Mesendoderm (in vitro differentiated cells): ENCODE data around the gene IDI2.
A peak's percentile ranks its signal among the peaks of the same experiment; 100 is the strongest.
"Not testable (repeated sequence)": the region's sequence is repeated elsewhere in the genome, so short reads cannot be mapped to it uniquely, and the experiment has no call there.

Experiments
- DNase-seq: peaks from one replicate; pipeline ENCODE4 v3.0.0; 2013
- H2AK5ac ChIP-seq: 2 replicates; pipeline ENCODE4 v1.6.1; 2013; ENCODE audit warnings: low read length, inconsistent platforms
- H2BK120ac ChIP-seq: 2 replicates; pipeline ENCODE4 v1.6.1; 2013; ENCODE audit warnings: low read depth, mild to moderate bottlenecking, low read length, moderate library complexity, mixed read lengths
- H2BK15ac ChIP-seq: replicated peaks from 2 replicates; pipeline ENCODE4 v1.6.1; 2013; ENCODE audit warnings: low read depth, mild to moderate bottlenecking, moderate library complexity
- H2BK5ac ChIP-seq: 2 replicates; pipeline ENCODE4 v1.6.1; 2013; ENCODE audit warnings: low read length, inconsistent platforms
- H3K18ac ChIP-seq: 2 replicates; pipeline ENCODE4 v1.6.1; 2013; ENCODE audit warnings: mild to moderate bottlenecking, low read length, mixed read lengths
- H3K23ac ChIP-seq: one replicate; pipeline ENCODE4 v1.6.1; 2013; ENCODE audit warnings: low read length
- H3K27ac ChIP-seq: 2 replicates; pipeline ENCODE4 v1.5.1; 2013; ENCODE audit warnings: low read depth, mild to moderate bottlenecking, inconsistent platforms, low read length, moderate library complexity
- H3K27me3 ChIP-seq: 2 replicates; pipeline ENCODE4 v1.6.1; 2013; ENCODE audit warnings: low read length, control low read depth, mild to moderate bottlenecking, inconsistent platforms; ENCODE audit not compliant: insufficient read depth, poor library complexity
- H3K36me3 ChIP-seq: 2 replicates; pipeline ENCODE4 v1.6.1; 2013; ENCODE audit warnings: low read length, inconsistent platforms; ENCODE audit not compliant: control insufficient read depth, insufficient read depth
- H3K4ac ChIP-seq: one replicate; pipeline ENCODE4 v1.6.1; 2013; ENCODE audit warnings: low read depth, mild to moderate bottlenecking, low read length, moderate library complexity
- H3K4me1 ChIP-seq: 2 replicates; pipeline ENCODE4 v1.6.1; 2013; ENCODE audit warnings: low read depth, low read length, inconsistent platforms; ENCODE audit not compliant: control insufficient read depth
- H3K4me2 ChIP-seq: 2 replicates; pipeline ENCODE4 v1.6.1; 2013; ENCODE audit warnings: low read length
- H3K4me3 ChIP-seq: 2 replicates; pipeline ENCODE4 v1.5.1; 2013; ENCODE audit warnings: mild to moderate bottlenecking, low read length
- H3K56ac ChIP-seq: one replicate; pipeline ENCODE4 v1.6.1; 2013; ENCODE audit warnings: low read length
- H3K79me1 ChIP-seq: 2 replicates; pipeline ENCODE4 v1.6.1; 2013; ENCODE audit warnings: low read length, inconsistent platforms
- H3K79me2 ChIP-seq: 2 replicates; pipeline ENCODE4 v1.6.1; 2013; ENCODE audit warnings: mild to moderate bottlenecking, low read length; ENCODE audit not compliant: control insufficient read depth, insufficient read depth
- H3K9ac ChIP-seq: 2 replicates; pipeline ENCODE4 v1.6.1; 2013; ENCODE audit warnings: low read length, inconsistent platforms
- H4K5ac ChIP-seq: one replicate; pipeline ENCODE4 v1.6.1; 2013; ENCODE audit warnings: low read length
- H4K8ac ChIP-seq: one replicate; pipeline ENCODE4 v1.6.1; 2013; ENCODE audit warnings: low read depth, mild to moderate bottlenecking, control low read depth, low read length, moderate library complexity
- WGBS: extraction: QIAGEN DNeasy Blood & Tissue Kit; methylation state at CpG from one replicate; pipeline ENCODE4 v1.1.7; 2013; ENCODE audit warnings: low lambda C conversion rate, missing lambda C conversion rate; ENCODE audit not compliant: insufficient coverage; ENCODE audit errors: extremely low coverage; 5-methylcytosine and 5-hydroxymethylcytosine counted together

IDI2 gene

GRCh38 chr10:1019362-1019761 is 6.3 kb downstream of the IDI2 start:
- no CpG with 5 or more reads among the region's 10 CpGs for WGBS
- Histone ChIP-seq H3K4me2 (no peak overlapping the region), H2AK5ac (no peak overlapping the region), H3K79me1 (no peaks in the 10 kb centered on the region), H4K8ac (no peak overlapping the region), H2BK120ac (no peak overlapping the region), H3K23ac (no peak overlapping the region), H3K79me2 (no peaks in the 10 kb centered on the region), H2BK5ac (no peak overlapping the region), H3K4me3 (no peak overlapping the region), H2BK15ac (no peak overlapping the region), H4K5ac (no peak overlapping the region), H3K9ac (no peak overlapping the region), H3K27ac (no peak overlapping the region), H3K4me1 (no peaks in the 10 kb centered on the region), H3K27me3 (no peaks in the 10 kb centered on the region), H3K36me3 (peaks cover 26% of the 10 kb centered on the region), H3K4ac (no peak overlapping the region), H3K56ac (no peak overlapping the region), H3K18ac (no peak overlapping the region)
- DNase-seq = no peak

- H4K8ac ChIP-seq = no peak overlapping the region
Observed at GRCh38 chr10:1015688-1016087, 10.0 kb downstream of the IDI2 start.

DNA sequence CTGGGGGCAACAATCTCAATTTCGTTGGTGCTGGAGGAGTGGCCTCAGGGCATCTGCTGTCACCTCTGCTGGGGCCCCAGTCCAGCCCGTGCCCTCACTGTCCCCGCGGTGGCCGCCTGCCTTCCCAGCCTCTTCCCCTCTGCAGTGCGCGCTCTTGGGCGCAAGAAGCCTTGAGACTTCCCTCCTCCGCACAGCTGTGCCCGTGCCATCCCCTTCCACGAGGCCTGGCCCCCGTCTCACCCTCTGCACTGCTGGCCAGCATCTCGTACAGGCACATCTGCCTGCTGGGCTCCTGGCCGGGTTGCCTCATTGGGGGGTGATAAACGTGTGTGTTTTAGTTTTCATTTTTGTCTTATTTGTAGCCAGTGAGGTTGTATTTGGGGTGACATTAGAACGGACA is 14.0 kb downstream of the IDI2 start:
- no peak overlapping the region for H2BK5ac ChIP-seq
- H2BK120ac ChIP-seq = no peak overlapping the region
- H3K27ac ChIP-seq = no peak overlapping the region
- no peak overlapping the region for H4K5ac ChIP-seq
- no peak overlapping the region for H3K4ac ChIP-seq
- H3K4me3 ChIP-seq = no peak overlapping the region
- H3K79me1 ChIP-seq = peaks cover 6% of the 10 kb centered on the region
- no peak overlapping the region for H3K4me2 ChIP-seq
- H4K8ac ChIP-seq = no peak overlapping the region
- no peak overlapping the region for H3K18ac ChIP-seq
- H3K9ac ChIP-seq = no peak overlapping the region
- WGBS = no CpG with 5 or more reads among the region's 16 CpGs
- no peak overlapping the region for H3K23ac ChIP-seq
- no peaks in the 10 kb centered on the region for H3K27me3 ChIP-seq
- DNase-seq = no peak
- H2AK5ac ChIP-seq = no peak overlapping the region
- no peak overlapping the region for H2BK15ac ChIP-seq
- peaks cover 37% of the 10 kb centered on the region for H3K36me3 ChIP-seq
- no peaks in the 10 kb centered on the region for H3K4me1 ChIP-seq
- H3K79me2 ChIP-seq = no peaks in the 10 kb centered on the region
- H3K56ac ChIP-seq = no peak overlapping the region

More at GRCh38 chr10:1015688-1016087, 10.0 kb downstream of the IDI2 start:
- no peak overlapping the region for H2AK5ac ChIP-seq
- no peak overlapping the region for H3K4me3 ChIP-seq
- WGBS = no CpG with 5 or more reads among the region's 11 CpGs
- no peak overlapping the region for H3K9ac ChIP-seq
- H3K18ac ChIP-seq = no peak overlapping the region
- no peak overlapping the region for H3K27ac ChIP-seq
- H3K79me1 ChIP-seq = peaks cover 4% of the 10 kb centered on the region
- no peak overlapping the region for H3K4me2 ChIP-seq
- H2BK120ac ChIP-seq = no peak overlapping the region
- no peak overlapping the region for H2BK5ac ChIP-seq
- DNase-seq = no peak
- H3K4me1 ChIP-seq = no peaks in the 10 kb centered on the region
- H3K27me3 ChIP-seq = no peaks in the 10 kb centered on the region
- H3K79me2 ChIP-seq = no peaks in the 10 kb centered on the region
- H3K4ac ChIP-seq = no peak overlapping the region
- H3K56ac ChIP-seq = no peak overlapping the region
- H3K36me3 ChIP-seq = peaks cover 37% of the 10 kb centered on the region
- no peak overlapping the region for H3K23ac ChIP-seq
- no peak overlapping the region for H2BK15ac ChIP-seq
- no peak overlapping the region for H4K5ac ChIP-seq

DNA sequence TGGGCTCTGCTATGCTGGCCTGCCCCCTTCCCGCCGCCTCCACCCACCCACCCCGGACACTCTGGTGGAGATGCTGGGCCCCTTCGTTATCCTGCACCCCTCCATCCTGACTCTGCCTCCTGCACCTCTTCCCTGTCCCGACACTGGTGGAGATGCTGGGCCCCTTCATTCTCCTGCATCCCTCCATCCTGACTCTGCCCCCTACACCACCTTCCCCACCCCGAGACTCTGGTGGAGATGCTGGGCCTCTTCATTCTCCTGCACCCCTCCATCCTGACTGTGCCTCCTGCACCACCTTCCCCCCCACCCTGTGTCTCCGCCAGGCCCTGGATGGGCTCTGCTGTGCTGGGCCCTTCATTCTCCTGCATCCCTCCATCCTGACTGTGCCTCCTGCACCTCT is 15.0 kb downstream of the IDI2 start:
- Histone ChIP-seq H3K79me2 (no peaks in the 10 kb centered on the region), H2BK15ac (no peak overlapping the region), H3K27me3 (no peaks in the 10 kb centered on the region), H3K9ac (no peak overlapping the region), H3K4me2 (no peak overlapping the region), H4K5ac (no peak overlapping the region), H3K4ac (no peak overlapping the region), H3K27ac (no peak overlapping the region), H3K56ac (no peak overlapping the region), H3K23ac (no peak overlapping the region), H3K79me1 (peaks cover 6% of the 10 kb centered on the region), H2AK5ac (no peak overlapping the region), H2BK120ac (no peak overlapping the region), H3K4me3 (no peak overlapping the region), H3K18ac (no peak overlapping the region), H3K36me3 (peaks cover 31% of the 10 kb centered on the region), H2BK5ac (no peak overlapping the region), H4K8ac (no peak overlapping the region), H3K4me1 (no peaks in the 10 kb centered on the region)
- no CpG with 5 or more reads among the region's 7 CpGs for WGBS
- no peak for DNase-seq

- DNase-seq, H3K56ac ChIP-seq, H3K4ac ChIP-seq, H3K4me2 ChIP-seq, H3K4me1 ChIP-seq, H3K18ac ChIP-seq, H3K27ac ChIP-seq, H2BK15ac ChIP-seq, H2AK5ac ChIP-seq, H3K9ac ChIP-seq, H3K27me3 ChIP-seq, H3K79me1 ChIP-seq, H2BK120ac ChIP-seq, H3K79me2 ChIP-seq, H3K23ac ChIP-seq, H4K5ac ChIP-seq, H3K4me3 ChIP-seq, H2BK5ac ChIP-seq, H4K8ac ChIP-seq: not testable (repeated sequence)
- H3K36me3 ChIP-seq = peaks cover 30% of the 10 kb centered on the region
- WGBS = no CpG with 5 or more reads among the region's 8 CpGs
Observed at GRCh38 chr10:1009947-1010346, 15.7 kb downstream of the IDI2 start.

DNA sequence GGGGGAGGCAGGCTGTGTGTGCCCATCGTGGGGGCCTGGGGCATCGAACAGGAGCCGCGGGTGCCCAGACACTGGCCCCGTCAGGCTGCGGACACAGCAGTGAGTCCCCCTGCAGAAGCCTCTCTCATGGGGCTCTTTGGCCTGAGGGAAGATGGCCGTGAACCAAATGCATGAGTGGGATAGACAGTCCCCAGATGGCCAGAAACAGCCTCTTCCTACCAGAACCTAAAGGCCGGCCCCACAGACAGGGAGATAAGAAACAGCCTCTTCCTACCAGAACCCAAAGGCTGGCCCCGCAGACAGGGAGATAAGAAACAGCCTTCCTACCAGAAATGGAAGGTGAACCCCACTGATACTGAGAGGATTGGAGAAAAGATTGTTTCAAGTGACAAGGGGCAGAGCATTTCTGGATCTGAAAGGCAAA is 16.6 kb downstream of the IDI2 start:
- H3K27me3 ChIP-seq = no peaks in the 10 kb centered on the region
- H2AK5ac ChIP-seq = no peak overlapping the region
- H3K4me2 ChIP-seq = no peak overlapping the region
- H4K8ac ChIP-seq = no peak overlapping the region
- no peak overlapping the region for H3K27ac ChIP-seq
- H3K18ac ChIP-seq = no peak overlapping the region
- no peak overlapping the region for H2BK15ac ChIP-seq
- H3K36me3 ChIP-seq = peaks cover 29% of the 10 kb centered on the region
- no peak overlapping the region for H3K56ac ChIP-seq
- no peaks in the 10 kb centered on the region for H3K4me1 ChIP-seq
- H3K4me3 ChIP-seq = no peak overlapping the region
- H2BK120ac ChIP-seq = no peak overlapping the region
- no peak overlapping the region for H3K9ac ChIP-seq
- no peak overlapping the region for H4K5ac ChIP-seq
- no peak overlapping the region for H3K4ac ChIP-seq
- no peak overlapping the region for H2BK5ac ChIP-seq
- peaks cover 12% of the 10 kb centered on the region for H3K79me1 ChIP-seq
- DNase-seq = peak; percentile 14
- no CpG with 5 or more reads among the region's 9 CpGs for WGBS
- H3K79me2 ChIP-seq = no peaks in the 10 kb centered on the region
- no peak overlapping the region for H3K23ac ChIP-seq
